ENCODE data around the gene KIF3C.
"Not testable (repeated sequence)": the region's sequence is repeated elsewhere in the genome, so short reads cannot be mapped to it uniquely, and the experiment has no call there.

The KIF3C gene

GRCh38 chr2:25958611-25959010 is 23.7 kb downstream of the KIF3C start:
- DNase-seq: not testable (repeated sequence)

GRCh38 chr2:25957743-25958142 is 24.6 kb downstream of the KIF3C start:
- no peak for DNase-seq

GRCh38 chr2:25955869-25956535 is 26.3 kb downstream of the KIF3C start:
- DNase-seq: peak; percentile 60

GRCh38 chr2:25955036-25955435 is 27.3 kb downstream of the KIF3C start:
- no peak for DNase-seq

- DNase-seq: peak; percentile 74
Measured at GRCh38 chr2:25954199-25954752, 28.0 kb downstream of the KIF3C start.

- peak; percentile 86 for DNase-seq
Measured at GRCh38 chr2:25951071-25951547, 31.2 kb downstream of the KIF3C start.

- DNase-seq: no peak
Measured at GRCh38 chr2:25948437-25948836, 33.9 kb downstream of the KIF3C start.

GRCh38 chr2:25941042-25941441 is 41.3 kb downstream of the KIF3C start:
- DNase-seq: no peak

GRCh38 chr2:25939257-25939668 is 43.0 kb downstream of the KIF3C start:
- DNase-seq: no peak

- no peak for DNase-seq
Measured at GRCh38 chr2:25938345-25938744, 44.0 kb downstream of the KIF3C start.

GRCh38 chr2:25936889-25937545 is 45.3 kb downstream of the KIF3C start:
- no peak for DNase-seq

- no peak for DNase-seq
Measured at GRCh38 chr2:25933622-25934021, 48.7 kb downstream of the KIF3C start.

- DNase-seq: no peak
Measured at GRCh38 chr2:25929789-25930473, 52.4 kb downstream of the KIF3C start.

- DNase-seq: no peak
Measured at GRCh38 chr2:25928668-25929067, 53.6 kb downstream of the KIF3C start.

- no peak for DNase-seq
Measured at GRCh38 chr2:25926984-25927756, 55.1 kb downstream of the KIF3C start.

- no peak for DNase-seq
Measured at GRCh38 chr2:25922501-25922900, 59.8 kb downstream of the KIF3C start.

GRCh38 chr2:25920786-25921415 is 61.4 kb downstream of the KIF3C start:
- no peak for DNase-seq

GRCh38 chr2:25920336-25920735 is 62.0 kb downstream of the KIF3C start:
- DNase-seq: no peak

- no peak for DNase-seq
Measured at GRCh38 chr2:25917832-25918231, 64.5 kb downstream of the KIF3C start.

- DNase-seq: not testable (repeated sequence)
Measured at GRCh38 chr2:25917411-25917810, 64.9 kb downstream of the KIF3C start.

GRCh38 chr2:25915944-25916772 is 66.1 kb downstream of the KIF3C start:
- DNase-seq: peak; percentile 64

Data from hematopoietic multipotent progenitor cell treated with erythropoietin and hydrocortisone succinate and interleukin-3 and kit ligand, for 6 days (in vitro differentiated cells).